Stimulated activated CD4-positive, alpha-beta T cell treated with anti-CD3 and anti-CD28 coated beads, Interleukin-4, amount 100 ng/mL, for 1 hour (primary cell): ENCODE data around the gene BCAP29.

Experiments
- DNase-seq: peaks from one replicate; pipeline ENCODE4 v3.0.0-alpha.2; 2020

The BCAP29 gene

DNA sequence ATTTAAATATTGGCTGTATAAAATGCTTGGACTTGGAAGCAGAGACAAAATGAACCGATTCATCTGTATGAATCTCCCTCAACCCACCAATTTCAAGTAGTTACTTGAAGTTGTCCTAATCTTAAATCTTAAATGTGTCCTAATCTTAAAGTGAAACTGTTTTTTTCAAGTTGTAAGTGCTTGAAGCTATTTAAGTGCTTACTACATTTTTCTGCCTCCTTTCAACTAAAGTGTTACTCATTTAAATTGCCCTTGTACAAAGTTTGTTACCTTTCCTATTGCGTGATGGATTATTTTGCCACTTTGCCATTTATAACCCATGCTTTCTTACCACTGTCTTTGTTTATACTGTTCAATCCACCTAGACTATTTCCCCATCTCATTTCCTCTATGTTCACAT is 2.8 kb downstream of the BCAP29 start:
- no peak for DNase-seq

DNA sequence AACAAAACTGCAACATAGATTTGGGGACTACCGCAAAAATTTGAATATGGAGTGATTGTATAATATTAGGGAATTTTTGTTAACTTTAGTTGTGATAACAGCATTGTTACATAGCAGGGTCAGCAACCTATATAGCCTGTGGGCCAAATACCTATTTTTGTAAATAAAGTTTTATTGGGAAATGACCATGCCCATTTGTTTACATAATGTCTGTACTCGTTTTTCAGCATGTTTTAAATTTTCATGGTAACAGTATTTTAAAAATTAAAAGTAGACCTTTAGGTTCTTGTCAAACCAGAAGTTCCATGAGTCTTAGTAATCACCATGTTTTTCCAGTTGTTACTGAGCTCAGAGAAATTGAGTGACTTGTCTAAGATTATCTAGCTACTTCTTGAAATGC is 4.7 kb downstream of the BCAP29 start:
- no peak for DNase-seq

DNA sequence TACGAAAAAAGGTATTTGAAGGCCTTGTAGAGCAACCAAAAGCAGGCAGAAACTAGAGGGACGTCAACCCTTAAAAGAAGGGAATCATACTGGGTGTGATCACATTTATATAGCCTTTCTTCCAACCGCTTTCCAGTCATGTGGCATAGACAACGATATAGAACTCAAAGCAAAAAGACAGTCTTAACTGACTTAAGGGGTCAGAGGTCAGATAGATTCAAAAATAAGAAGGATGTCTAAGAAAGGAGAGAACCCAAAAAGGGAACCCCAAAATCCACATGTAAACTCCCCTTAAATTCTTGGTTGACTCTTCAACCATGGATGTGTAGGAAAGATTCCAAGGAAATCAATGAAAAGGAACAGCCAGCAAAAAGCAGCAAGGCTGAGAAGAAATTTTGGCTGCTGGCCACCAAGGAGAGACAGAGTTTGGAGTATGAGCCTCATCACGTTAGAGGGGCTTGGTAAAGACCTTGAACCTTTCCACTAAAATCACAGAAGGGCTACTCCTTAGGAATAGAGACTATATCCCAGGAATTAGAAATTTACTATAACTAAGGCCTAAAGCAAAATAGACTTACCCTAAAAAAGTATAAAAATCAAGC is 8.6 kb downstream of the BCAP29 start:
- no peak for DNase-seq

DNA sequence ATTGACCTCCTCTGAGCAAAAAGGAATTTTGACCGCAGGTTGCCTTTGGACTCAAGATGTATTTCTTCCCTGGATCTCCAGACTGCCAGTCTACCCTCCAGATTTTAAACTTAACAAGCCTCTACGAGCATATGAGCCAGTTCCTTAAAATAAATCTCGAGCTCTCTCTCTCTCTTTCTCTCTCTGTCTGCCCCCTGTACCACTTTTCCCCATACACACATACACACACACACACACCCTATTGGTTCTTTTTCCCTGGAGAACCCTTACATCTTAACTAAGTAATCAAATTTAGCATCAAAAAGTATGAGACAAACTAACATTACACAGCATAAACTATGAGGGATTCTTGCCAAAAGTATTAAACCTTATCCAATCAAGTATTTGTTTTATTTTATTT is 11.4 kb downstream of the BCAP29 start:
- DNase-seq, result no peak

DNA sequence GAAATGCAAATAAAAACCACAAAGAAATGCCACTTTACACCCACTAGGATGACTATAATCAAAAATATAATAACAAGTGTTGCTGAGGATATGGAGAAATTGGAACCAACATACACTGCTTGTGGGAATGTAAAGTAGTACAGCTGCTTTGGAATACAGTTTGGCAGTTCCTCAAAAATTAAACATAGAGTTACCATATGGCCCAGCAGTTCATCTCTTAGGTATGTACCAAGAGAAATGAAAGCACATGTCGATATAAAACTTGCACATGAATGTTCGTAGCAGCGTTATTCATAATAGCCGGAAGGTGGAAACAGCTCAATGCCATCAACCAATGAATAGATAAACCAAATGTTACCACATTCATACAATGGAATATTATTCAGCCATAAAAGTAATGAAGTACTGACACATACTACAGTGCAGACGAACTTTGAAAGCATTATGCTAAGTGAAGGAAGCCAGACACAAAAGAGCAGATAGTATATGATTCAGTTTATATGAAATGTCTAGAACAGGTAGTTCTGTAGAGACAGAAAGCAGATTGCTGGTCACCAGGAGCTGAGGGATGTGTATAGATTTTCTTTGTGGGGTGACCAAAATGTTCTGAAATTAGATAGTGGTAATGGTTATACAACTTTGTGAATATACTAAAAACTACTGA is 12.4 kb downstream of the BCAP29 start:
- DNase-seq, result no peak

DNA sequence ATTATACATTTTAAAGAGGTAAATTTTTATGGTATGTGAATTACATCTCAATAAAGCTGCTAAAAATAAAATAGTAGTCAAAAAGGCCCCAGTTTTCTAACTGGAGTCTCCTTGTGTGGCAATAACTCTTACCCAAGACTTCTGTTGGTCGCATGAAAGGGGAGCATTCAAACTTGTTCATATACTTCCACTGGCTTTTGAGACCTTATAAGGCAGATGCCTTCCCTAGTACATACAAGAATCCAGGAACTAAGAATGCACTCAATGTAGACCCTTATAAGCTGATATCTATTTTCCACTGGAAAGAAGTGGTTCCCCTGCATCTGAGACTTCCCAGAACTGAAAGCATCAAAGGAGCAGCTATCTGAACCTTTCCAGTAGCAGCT is 13.0 kb downstream of the BCAP29 start:
- DNase-seq, result no peak

DNA sequence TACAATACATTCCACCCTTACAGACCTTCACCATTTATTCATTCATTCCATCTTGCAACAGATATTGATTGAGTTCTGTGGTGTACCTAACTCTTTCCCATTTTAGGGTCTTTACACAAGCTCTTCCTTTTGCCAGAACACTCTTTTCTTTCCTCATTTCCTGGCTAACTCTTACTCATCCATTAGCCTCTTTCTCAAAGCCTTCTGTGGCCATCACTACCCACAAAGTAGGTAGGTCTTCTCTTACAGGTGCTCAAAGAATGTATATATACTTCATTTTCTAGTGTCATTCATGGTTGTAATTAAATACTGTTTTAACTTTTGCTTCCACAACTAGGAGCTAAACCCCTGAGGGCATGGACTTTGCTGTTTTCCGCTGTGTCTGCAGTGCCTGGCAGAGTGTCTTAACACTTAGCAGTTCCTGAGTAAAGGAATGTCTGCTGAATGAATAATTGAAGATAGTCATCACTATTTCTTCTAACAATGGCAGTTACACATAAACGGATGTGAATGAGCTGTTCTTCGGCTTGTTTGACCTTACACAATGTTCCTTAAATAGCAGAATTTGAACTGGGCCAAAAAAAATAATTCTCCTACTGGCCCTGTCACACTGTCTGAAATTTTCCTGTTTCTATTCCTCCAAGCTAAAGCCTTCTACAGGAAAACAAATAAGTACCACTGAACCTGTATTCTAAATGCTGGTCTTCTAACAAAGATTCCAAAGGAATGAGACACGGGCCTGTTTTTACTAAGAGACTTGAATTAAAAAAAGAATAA is 15.1 kb downstream of the BCAP29 start:
- DNase-seq, result no peak

DNA sequence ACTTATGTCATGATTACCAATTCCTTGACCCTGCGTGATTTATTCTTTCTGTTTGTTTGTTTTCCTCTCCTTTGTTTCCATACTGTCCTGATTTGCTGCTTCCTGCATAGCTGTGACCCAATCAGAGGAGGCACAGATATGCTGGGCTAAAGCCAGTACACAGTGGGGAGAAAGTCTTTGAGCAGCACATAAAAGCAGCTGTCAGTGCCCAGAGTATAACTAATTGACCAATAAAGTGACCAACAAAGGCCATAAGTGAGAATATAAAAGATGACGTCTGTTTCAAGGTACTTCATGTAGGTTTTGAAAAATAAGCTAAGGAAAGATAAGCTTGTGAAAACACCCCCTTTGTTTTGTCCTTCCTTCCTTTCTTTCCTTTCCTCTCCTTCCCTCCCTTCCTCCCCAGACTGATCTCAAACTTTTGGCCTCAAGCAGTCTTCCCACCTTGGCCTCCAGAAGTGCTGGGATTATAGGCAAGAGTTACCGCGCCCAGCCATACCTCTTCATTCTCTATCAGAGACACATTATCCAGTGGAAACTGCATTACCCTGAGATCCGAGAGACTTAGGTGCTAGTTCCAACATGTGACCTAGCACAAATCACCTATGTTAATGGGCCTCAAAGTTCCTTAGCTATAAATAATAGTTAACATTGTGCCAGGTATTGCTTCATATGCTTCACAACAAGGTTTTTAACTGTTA is 17.0 kb downstream of the BCAP29 start:
- DNase-seq, result no peak

DNA sequence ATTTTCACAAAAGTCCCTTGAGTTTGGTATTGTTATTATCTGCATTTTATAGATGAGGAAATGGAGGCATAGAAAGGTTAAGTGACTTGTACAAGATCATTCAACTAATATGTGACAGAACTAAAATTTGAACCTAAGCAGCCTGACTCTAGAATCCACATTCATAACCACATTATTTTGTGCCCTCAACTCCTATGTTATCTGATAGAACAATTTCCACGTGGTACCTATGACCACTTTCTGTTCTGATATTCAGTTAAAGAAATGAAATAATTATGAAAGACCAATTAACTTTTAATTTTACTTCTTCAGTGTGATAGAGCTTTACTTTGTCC is 17.5 kb downstream of the BCAP29 start:
- no peak for DNase-seq

DNA sequence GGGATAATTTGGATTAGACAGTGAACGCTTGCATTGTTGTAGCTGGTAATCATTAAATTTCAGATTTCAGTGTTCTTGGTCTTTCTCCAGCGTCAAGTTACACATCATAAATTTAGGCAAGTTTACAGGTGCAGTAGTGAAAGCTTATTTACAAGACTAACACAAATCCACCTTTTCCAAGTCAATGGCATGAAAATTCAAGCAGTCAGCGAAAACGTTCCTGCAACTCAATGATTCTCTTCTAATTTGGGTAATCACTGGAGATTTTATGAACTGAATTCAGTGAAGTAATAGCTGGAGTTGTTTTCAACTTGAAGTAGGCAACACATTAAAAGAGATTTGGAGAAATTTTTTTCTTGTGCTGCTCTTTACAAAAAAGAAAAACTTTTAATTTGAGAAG is 17.9 kb downstream of the BCAP29 start:
- no peak for DNase-seq

DNA sequence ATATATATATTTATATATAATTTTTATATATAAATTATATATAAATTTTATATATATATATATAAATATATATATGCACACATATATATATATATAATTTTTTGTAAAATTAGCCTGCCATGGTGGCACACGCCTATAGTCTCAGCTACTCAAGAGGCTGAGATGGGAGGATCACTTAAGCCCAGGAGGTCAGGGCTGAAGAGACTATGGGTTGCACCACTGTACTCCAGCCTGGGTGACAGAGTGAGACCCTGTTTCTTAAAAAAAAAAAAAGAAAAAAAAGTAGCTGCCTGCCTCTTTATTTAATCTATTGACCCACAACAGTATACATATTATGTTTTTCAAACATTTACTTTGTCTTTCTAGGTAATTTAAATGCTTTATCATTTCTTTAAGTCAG is 19.2 kb downstream of the BCAP29 start:
- no peak for DNase-seq

DNA sequence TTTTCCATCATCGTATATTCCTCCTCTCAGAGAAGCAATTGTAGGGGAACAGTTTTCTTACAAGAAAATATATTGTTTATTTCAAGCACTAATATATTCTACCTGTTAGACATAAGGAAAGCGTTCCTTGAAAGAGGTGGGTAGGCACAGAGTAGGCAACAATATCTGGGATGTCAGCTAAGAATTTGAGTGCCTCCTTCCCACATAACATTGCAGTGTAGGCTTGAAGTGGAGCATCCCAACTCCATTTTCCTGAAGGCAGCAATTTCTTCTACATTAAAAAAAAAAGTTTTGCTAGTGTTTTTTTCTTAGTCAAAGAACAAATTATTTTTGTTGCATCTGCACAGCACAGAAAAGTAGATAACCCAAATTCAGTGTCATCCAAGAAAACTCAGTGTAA is 20.8 kb downstream of the BCAP29 start:
- DNase-seq, result no peak

DNA sequence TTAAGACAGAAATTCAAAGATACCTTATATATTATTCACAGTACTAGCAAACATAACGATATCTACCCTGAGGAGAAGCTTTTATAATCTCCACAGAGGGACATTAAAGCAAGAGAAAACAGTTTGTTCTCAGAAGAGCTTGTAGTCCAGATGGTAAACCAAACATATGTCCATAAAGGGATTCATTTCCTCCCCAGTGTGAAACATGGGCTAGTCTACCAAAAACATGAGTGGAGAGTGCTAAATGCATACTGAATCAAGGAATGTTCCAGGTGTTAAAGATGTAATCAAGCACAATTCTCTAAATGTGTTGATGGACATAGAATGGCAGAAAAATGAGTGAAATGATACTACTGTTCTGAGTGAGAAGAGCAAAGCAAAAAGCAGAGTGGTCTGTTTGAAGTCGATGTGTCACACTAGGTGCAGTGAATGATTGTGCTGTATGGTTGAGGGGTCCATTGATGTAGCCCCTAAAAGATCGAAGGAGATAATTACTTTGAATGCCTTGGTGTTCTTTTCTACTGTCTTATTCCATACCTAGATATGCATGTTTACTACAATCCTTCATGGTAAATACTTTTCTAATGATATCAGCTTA is 25.3 kb downstream of the BCAP29 start:
- DNase-seq, result no peak

DNA sequence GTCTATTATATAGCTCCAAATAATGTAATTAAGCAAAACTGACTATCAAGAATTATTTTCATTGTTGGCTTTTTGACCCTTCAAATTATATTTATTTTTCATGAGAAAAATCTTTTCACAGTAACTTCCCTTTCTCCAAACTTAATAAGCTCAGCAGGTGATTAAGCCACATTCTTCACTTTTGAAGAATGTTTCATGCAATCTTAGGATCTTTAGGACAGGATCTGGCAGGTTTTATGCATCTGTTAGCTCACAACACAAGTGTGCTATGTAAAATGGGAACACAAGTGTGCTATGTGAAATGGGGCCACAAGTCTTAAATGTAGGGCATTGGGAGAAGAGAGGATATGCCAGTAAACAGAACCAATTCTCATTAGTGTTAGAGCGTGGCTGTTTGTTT is 26.3 kb downstream of the BCAP29 start:
- no peak for DNase-seq

DNA sequence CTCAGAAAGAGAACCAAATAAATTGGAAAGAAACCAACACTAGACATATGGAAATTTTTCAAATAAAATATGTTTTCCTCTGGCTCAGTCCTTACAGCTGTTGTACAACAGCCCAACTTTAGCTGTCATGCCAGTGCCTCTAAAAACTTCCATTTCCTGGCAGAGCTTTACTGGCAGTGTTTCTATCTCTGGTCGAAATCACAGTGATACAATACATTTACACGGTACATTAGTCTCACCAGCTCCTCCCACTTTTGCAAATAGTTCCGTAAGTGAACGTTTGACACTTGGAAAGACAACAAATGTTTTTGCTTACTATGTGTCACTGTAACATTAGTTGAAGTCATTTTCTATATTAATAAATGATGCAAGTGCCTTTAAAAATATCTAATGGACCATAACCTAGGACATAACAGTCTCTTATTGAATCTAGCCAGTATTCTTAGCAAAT is 29.8 kb downstream of the BCAP29 start:
- no peak for DNase-seq

DNA sequence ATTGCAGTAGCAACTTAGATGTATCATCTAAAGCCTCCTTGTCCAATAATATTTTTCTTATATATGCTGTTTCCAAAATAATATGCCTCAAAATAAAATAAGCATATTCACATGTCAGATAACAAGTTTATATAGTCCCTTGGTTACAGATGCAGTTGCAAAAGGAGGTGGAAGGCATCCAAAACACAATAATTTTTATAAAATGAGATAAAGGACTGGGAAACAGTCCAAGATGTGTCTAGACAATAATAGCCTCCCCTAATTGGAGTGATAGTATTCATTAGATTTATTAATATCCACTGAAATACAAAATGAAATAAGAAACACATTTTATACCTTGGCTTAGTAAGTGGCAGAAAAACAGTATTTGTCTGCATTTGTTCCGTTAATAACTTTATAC is 30.3 kb downstream of the BCAP29 start:
- DNase-seq, result no peak

DNA sequence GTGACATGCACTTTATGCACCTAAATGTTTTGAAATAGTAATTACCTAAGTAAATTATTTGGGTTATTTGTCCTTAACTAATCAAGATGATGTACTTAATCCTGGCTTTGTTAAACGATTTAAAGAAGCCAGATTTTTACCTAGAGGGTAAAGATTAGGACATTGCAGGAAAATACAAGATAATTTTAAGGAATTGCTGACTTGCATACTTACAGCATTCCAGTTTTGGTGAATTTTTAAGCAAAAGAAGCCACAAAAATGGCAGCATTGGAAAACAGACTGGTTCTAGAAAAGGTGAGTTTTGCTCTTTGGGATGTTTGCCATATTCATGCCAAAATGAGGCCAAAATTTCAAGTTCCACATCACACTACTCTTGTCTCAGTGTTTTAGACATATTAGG is 33.4 kb downstream of the BCAP29 start:
- no peak for DNase-seq

DNA sequence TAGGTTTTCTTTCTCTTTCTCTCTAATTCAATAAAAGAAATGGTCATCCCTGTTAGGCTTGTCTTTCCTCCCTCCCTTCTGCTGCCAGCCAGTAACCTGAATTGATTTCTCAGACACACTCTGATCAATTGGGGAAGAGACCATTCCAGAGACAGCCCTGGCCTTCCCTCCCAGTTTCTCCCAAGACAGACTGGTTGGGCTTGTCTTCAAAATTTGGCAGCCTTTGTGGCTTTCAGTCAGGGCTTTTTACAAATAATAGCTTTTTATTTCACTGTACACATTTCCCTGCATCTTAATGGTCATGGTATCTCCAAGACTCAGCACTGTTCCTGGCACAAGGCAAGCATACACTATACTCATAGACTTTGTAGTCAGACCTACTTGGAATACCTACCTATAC is 33.9 kb downstream of the BCAP29 start:
- no peak for DNase-seq

DNA sequence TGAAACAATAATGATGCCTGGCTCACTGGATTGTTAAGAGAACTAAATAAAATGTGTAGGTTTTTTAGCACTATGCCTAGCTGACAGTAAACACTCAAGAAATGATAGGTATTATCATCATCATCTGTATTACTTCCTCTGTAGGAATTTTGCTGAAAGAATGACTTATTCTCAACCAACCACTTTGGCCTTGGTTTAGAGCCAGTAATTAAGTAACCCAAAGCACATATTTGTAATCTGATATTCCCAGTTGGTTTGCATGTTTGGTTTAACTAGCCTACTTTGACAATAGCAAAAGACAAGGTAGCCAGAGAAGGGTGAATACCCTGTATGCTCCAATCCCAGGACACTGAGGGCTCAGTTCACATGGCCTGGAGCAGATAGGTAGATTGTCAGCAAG is 34.4 kb downstream of the BCAP29 start:
- no peak for DNase-seq

DNA sequence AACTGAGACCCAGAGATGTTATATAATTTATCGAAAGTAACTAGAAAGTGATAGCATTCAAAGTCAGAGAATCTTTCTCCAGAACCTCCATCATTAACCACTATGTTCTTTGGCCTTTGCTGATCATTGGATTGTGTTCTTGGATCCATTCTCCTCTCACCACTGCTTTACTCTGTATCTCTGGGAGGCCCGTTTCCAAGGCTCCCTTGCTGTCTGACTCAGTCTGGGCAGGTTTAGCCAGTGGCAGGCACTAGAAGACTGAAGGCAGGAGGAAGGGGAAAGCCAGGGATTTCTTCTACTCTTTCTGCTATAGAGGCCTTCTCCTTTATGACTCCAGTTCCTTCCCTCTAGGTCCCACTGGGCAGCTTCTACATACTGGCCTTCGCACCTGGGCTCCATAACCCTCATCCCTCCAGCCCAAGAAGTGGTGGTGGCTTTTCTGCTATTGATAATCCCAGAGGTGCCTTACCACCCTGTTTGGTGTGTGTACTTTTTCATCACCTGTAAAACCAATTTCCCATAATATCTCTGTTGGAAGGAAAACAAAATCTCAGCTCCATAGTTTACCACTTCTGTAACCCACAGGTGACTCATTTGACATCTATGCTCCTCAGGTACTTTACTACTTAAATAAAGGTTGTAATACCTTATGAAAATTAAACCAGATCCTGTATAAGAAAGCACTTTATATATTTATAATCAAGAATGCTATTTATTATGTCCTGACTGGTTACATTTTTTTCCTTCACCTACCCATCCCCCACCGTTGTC is 36.0 kb downstream of the BCAP29 start:
- DNase-seq, result no peak

DNA sequence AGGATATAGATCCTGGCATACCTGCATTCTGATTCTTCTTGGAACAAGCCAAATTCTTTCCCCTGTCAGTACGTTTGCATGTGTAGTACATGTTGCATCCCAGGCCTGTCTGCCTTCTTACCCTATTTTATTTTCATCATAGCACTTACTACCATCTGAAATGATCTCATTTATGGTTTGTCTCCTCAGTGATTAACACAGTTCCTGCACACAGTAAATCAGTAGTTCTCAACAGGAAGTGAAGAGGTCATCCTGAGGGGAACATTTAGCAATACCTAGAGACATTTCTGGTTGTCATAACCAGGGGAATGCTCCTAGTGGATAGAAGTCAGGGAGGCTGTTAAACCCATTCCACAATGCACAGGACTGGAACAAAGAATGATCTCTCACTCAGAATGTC is 42.4 kb downstream of the BCAP29 start:
- no peak for DNase-seq

DNA sequence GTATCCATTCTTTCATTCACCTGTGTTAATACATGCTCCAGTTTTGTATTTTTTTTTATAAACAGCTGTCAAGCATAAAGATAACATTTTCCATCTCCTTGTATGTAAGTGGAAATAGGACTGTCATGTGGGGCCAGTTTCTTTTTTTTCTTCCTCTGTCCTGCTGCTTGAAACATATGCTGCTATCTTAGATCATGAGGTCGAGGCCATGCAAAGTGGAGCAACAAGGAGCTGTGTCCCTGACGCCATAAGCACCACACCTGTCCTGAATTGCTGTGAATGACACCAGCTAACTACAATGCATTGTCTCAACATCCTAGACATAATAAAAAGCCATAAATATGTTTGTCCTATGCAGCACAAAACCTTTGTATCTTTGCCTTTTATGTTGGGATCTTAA is 42.8 kb downstream of the BCAP29 start:
- DNase-seq, result no peak

DNA sequence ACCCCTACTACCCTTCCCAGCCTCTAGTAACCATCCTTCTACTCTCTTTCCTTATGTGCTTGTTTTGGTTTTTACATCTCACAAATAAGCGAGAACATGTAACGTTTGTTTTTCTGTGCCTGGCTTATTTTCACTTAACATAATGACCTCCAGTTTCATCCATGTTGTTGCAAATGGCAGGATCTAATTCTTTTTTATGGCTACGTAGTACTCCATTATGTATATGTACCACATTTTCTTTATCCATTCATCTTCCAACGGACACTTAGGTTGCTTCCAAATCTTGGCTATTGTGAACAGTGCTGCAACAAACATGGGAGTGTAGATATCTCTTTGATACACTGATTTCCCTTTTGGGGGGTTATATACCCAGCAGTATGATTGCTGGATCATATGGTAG is 47.0 kb downstream of the BCAP29 start:
- no peak for DNase-seq
